Osteoblast (primary cell): ENCODE results near the gene SPHK2. TPM values are rescaled to one million over a fixed set of nuclear protein-coding genes. Genes with fewer than 3 reads are reported as not detected.
"Not testable (repeated sequence)": the region's sequence is repeated elsewhere in the genome, so short reads cannot be mapped to it uniquely, and the experiment has no call there.

Source experiments
- DNase-seq: peaks from one replicate; pipeline ENCODE4 v3.0.0; 2011; ENCODE audit warnings: low spot score, mixed read lengths; ENCODE audit not compliant: insufficient read length; ENCODE audit errors: missing footprints
- H2AFZ ChIP-seq: 2 replicates; pipeline ENCODE4 v1.6.0; 2011; ENCODE audit warnings: mild to moderate bottlenecking, low read length
- H3K27ac ChIP-seq: 2 replicates; pipeline ENCODE4 v1.5.1; 2011; ENCODE audit warnings: mild to moderate bottlenecking, low read depth, low read length, moderate library complexity
- H3K27me3 ChIP-seq: 2 replicates; pipeline ENCODE4 v1.6.0; 2012; ENCODE audit warnings: mild to moderate bottlenecking, control low read depth, inconsistent platforms, low read length, moderate library complexity; ENCODE audit not compliant: insufficient read depth
- H3K36me3 ChIP-seq: 2 replicates; pipeline ENCODE4 v1.5.1; 2011; ENCODE audit warnings: mild to moderate bottlenecking, low read length, control low read depth, moderate library complexity; ENCODE audit not compliant: insufficient read depth
- H3K4me1 ChIP-seq: 2 replicates; pipeline ENCODE4 v1.5.1; 2011; ENCODE audit warnings: mild to moderate bottlenecking, low read length, control low read depth, moderate library complexity; ENCODE audit not compliant: insufficient read depth
- H3K4me2 ChIP-seq: 2 replicates; pipeline ENCODE4 v1.6.0; 2011; ENCODE audit warnings: mild to moderate bottlenecking, low read length; ENCODE audit not compliant: insufficient read depth
- H3K4me3 ChIP-seq: fragments of 200-600 bp; sonication (generic); 3 replicates; pipeline ENCODE4 v1.5.1; 2012; ENCODE audit warnings: mild to moderate bottlenecking, low read length, inconsistent platforms; ENCODE audit not compliant: insufficient read depth
- H3K79me2 ChIP-seq: 2 replicates; pipeline ENCODE4 v1.6.0; 2012; ENCODE audit warnings: mild to moderate bottlenecking, low read length, control low read depth, inconsistent platforms; ENCODE audit not compliant: insufficient read depth
- H3K9me3 ChIP-seq: 2 replicates; pipeline ENCODE4 v1.5.1; 2011; ENCODE audit warnings: low read depth, low read length, control low read depth
- H4K20me1 ChIP-seq: 2 replicates; pipeline ENCODE4 v1.6.0; 2012; ENCODE audit warnings: mild to moderate bottlenecking, low read length, control low read depth; ENCODE audit not compliant: insufficient read depth
- CTCF ChIP-seq: IDR thresholded peaks from 2 replicates; pipeline ENCODE4 v1.5.1; 2011; ENCODE audit warnings: mild to moderate bottlenecking, low read depth, low read length, moderate library complexity; ENCODE audit errors: extremely low read depth
- total RNA-seq: library from RNA; depleted of rRNA; stranded (reverse); fragments of >200 nt; gene quantifications from 2 replicates; pipeline ENCODE4 v1.2.3, GENCODE V29; 2012

Gene SPHK2
- total RNA-seq, 1 donor, result 13.0 TPM

GRCh38 chr19:48656840-48657474, 37.7 kb downstream of the SPHK2 start:
- Histone ChIP-seq H3K36me3 (no peaks in the 10 kb centered on the region), H3K27ac (peak overlapping the region; percentile 42), H3K79me2 (no peaks in the 10 kb centered on the region), H3K27me3 (no peaks in the 10 kb centered on the region), H3K9me3 (no peaks in the 10 kb centered on the region), H3K4me3 (no peak overlapping the region), H4K20me1 (no peaks in the 10 kb centered on the region), H3K4me1 (peaks cover 15% of the 10 kb centered on the region), H2AFZ (peak overlapping the region; percentile 5), H3K4me2 (peak overlapping the region; percentile 63)
- TF ChIP-seq CTCF, result no peak
- DNase-seq, result peak; percentile 95

GRCh38 chr19:48657828-48658227, 38.5 kb downstream of the SPHK2 start:
- not testable (repeated sequence) for H2AFZ ChIP-seq, H3K36me3 ChIP-seq, H3K9me3 ChIP-seq, H3K27me3 ChIP-seq, H3K27ac ChIP-seq, H4K20me1 ChIP-seq, H3K4me3 ChIP-seq, DNase-seq, H3K79me2 ChIP-seq, H3K4me2 ChIP-seq
- H3K4me1 ChIP-seq, result peaks cover 15% of the 10 kb centered on the region

- peaks cover 15% of the 10 kb centered on the region for H3K4me1 ChIP-seq
- no peaks in the 10 kb centered on the region for H3K36me3 ChIP-seq
- no peak overlapping the region for H3K4me3 ChIP-seq
- no peak overlapping the region for H3K4me2 ChIP-seq
- no peaks in the 10 kb centered on the region for H3K27me3 ChIP-seq
- no peak for DNase-seq
- H4K20me1 ChIP-seq, result no peaks in the 10 kb centered on the region
- no peak overlapping the region for H2AFZ ChIP-seq
- H3K27ac ChIP-seq, result no peak overlapping the region
- no peak for TF ChIP-seq CTCF
- H3K79me2 ChIP-seq, result no peaks in the 10 kb centered on the region
- no peaks in the 10 kb centered on the region for H3K9me3 ChIP-seq
Measured at GRCh38 chr19:48658483-48658882, 39.2 kb downstream of the SPHK2 start.

- H3K4me1 ChIP-seq, result peaks cover 15% of the 10 kb centered on the region
- H3K36me3 ChIP-seq, result no peaks in the 10 kb centered on the region
- no peaks in the 10 kb centered on the region for H3K9me3 ChIP-seq
- no peaks in the 10 kb centered on the region for H3K79me2 ChIP-seq
- no peaks in the 10 kb centered on the region for H4K20me1 ChIP-seq
- H3K4me2 ChIP-seq, result no peak overlapping the region
- DNase-seq, result peak; percentile 88
- TF ChIP-seq CTCF, result no peak
- no peak overlapping the region for H2AFZ ChIP-seq
- no peak overlapping the region for H3K27ac ChIP-seq
- no peak overlapping the region for H3K4me3 ChIP-seq
- no peaks in the 10 kb centered on the region for H3K27me3 ChIP-seq
Measured at GRCh38 chr19:48659768-48660167, 40.5 kb downstream of the SPHK2 start.
